ENCODE measurements around the gene RAPGEF5.

The RAPGEF5 gene, protein sequence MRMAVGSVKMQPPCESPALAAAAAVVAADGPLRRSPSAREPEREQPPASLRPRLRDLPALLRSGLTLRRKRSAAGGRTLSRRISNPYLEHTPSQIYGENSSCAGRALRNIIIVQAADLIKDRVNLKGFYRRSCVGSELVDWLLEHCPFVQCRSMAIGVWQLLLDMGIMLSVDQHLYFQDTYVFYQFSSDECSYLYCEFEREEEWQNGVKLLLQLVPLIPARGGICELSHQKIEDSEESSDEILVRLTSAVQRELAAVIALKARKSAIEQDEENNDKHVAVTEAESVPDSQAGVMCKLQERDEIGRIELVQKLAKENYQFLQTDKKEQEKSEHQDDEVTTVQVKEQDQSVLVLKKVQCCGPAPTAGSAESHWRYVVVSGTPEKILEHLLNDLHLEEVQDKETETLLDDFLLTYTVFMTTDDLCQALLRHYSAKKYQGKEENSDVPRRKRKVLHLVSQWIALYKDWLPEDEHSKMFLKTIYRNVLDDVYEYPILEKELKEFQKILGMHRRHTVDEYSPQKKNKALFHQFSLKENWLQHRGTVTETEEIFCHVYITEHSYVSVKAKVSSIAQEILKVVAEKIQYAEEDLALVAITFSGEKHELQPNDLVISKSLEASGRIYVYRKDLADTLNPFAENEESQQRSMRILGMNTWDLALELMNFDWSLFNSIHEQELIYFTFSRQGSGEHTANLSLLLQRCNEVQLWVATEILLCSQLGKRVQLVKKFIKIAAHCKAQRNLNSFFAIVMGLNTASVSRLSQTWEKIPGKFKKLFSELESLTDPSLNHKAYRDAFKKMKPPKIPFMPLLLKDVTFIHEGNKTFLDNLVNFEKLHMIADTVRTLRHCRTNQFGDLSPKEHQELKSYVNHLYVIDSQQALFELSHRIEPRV

GRCh38 chr7:22356701-22357310 lies at the start of gene RAPGEF5:
TSS of gene RAPGEF5 (minus strand) at chr7:22357154. CDS start at chr7:22357060, 94 bp downstream.
- TF ChIP-seq, protein P1, sequence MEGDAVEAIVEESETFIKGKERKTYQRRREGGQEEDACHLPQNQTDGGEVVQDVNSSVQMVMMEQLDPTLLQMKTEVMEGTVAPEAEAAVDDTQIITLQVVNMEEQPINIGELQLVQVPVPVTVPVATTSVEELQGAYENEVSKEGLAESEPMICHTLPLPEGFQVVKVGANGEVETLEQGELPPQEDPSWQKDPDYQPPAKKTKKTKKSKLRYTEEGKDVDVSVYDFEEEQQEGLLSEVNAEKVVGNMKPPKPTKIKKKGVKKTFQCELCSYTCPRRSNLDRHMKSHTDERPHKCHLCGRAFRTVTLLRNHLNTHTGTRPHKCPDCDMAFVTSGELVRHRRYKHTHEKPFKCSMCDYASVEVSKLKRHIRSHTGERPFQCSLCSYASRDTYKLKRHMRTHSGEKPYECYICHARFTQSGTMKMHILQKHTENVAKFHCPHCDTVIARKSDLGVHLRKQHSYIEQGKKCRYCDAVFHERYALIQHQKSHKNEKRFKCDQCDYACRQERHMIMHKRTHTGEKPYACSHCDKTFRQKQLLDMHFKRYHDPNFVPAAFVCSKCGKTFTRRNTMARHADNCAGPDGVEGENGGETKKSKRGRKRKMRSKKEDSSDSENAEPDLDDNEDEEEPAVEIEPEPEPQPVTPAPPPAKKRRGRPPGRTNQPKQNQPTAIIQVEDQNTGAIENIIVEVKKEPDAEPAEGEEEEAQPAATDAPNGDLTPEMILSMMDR (IDR thresholded peaks at IDR 0.05; ENCODE audit: insufficient read depth, missing control alignments), result no peak
- DNase-seq (ENCODE audit: insufficient read length, low spot score) (peak; percentile 53), FAIRE-seq (no peak)

DNA sequence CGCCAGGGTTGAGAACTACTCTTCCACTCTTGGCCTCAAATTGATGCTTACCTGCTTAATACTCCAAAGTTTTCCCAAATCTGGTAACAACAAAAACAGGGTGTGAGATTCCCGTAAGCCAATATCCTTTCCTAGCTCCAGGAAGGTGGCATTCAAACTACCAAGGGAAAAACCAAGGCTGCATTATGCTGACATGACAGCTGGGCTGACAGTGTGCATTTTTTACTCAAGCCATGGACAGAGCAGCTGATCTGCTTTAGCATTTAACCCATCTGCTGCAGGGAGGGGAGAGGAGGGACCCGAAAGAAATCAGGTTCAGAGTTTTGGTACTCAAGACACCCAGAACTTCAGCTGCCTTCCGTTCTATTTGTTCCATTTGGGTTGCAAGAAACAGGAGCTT lies 49.8 kb upstream of the RAPGEF5 start:
- FAIRE-seq (no peak), DNase-seq (ENCODE audit: insufficient read length, low spot score) (no peak)

GRCh38 chr7:22404421-22405023 lies 47.6 kb upstream of the RAPGEF5 start:
- DNase-seq (ENCODE audit: insufficient read length, low spot score), result no peak
- FAIRE-seq, result no peak
- TF ChIP-seq, protein P1 (IDR thresholded peaks at IDR 0.05; ENCODE audit: insufficient read depth, missing control alignments), result no peak

More for the DNA sequence above, 49.8 kb upstream of the RAPGEF5 start:
- TF ChIP-seq, protein P1 (IDR thresholded peaks at IDR 0.05; ENCODE audit: insufficient read depth, missing control alignments), result no peak

DNA sequence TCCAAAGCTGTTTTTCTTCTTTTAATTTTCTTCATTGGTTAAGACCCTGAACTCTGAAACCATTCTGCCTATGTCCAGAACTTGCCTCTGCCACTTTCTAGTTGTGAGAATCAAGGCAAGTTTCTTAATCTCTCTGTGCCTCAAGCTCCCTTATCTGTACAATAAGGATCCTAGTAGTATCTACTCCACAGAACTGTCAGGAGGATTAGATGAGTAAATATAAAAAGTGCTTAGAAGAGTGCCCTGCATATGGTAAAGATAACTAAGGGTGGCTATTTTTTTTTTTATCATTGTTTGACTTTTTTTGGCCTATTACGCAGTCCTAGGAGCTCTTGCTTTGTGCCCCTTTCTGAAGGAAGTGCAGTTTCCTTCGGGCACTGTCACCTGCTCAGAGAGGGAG lies 46.4 kb upstream of the RAPGEF5 start:
- TF ChIP-seq, protein P1 (IDR thresholded peaks at IDR 0.05; ENCODE audit: insufficient read depth, missing control alignments), result no peak
- no peak for DNase-seq (ENCODE audit: insufficient read length, low spot score)
- no peak for FAIRE-seq

- no peak for DNase-seq (ENCODE audit: insufficient read length, low spot score)
- no peak for FAIRE-seq
- TF ChIP-seq, protein P1 (IDR thresholded peaks at IDR 0.05; ENCODE audit: insufficient read depth, missing control alignments), result no peak
Measured at GRCh38 chr7:22402250-22402649, 45.3 kb upstream of the RAPGEF5 start.

GRCh38 chr7:22400936-22401553 lies 44.1 kb upstream of the RAPGEF5 start:
- TF ChIP-seq, protein P1 (IDR thresholded peaks at IDR 0.05; ENCODE audit: insufficient read depth, missing control alignments), result no peak
- DNase-seq (ENCODE audit: insufficient read length, low spot score) (no peak), FAIRE-seq (no peak)

Measured in D721Med (cell line).